H9 (cell line): ENCODE measurements around the gene ST6GAL1. TPM values are rescaled to one million over a fixed set of nuclear protein-coding genes. Genes with fewer than 3 reads are reported as not detected.
A peak's percentile ranks its signal among the peaks of the same experiment; 100 is the strongest.

Experiments used
- DNase-seq: peaks from one replicate; pipeline ENCODE4 v3.0.0-alpha.2; 2017
- H2AFZ ChIP-seq: one replicate; pipeline ENCODE4 v1.6.1; 2013; ENCODE audit warnings: mild to moderate bottlenecking, low read length, control low read depth, moderate library complexity
- H2AK5ac ChIP-seq: 2 replicates; pipeline ENCODE4 v1.6.1; 2013; ENCODE audit warnings: low read length, control low read depth, mixed read lengths; ENCODE audit not compliant: insufficient read length
- H2BK120ac ChIP-seq: one replicate; pipeline ENCODE4 v1.6.1; 2013; ENCODE audit warnings: low read depth, mild to moderate bottlenecking, low read length, control low read depth, inconsistent platforms; ENCODE audit not compliant: poor library complexity, severe bottlenecking
- H2BK12ac ChIP-seq: 2 replicates; pipeline ENCODE4 v1.6.1; 2013; ENCODE audit warnings: low read length, control low read depth, mixed read lengths, low read depth; ENCODE audit not compliant: insufficient read length
- H2BK15ac ChIP-seq: 2 replicates; pipeline ENCODE4 v1.6.1; 2013; ENCODE audit warnings: low read depth, low read length, control low read depth
- H2BK20ac ChIP-seq: one replicate; pipeline ENCODE4 v1.6.1; 2013; ENCODE audit warnings: low read depth, mild to moderate bottlenecking, low read length, control low read depth, inconsistent platforms; ENCODE audit not compliant: poor library complexity, severe bottlenecking
- H2BK5ac ChIP-seq: 2 replicates; pipeline ENCODE4 v1.6.1; 2013; ENCODE audit warnings: low read length, control low read depth, mixed read lengths; ENCODE audit not compliant: insufficient read length
- H3K14ac ChIP-seq: 2 replicates; pipeline ENCODE4 v1.6.1; 2013; ENCODE audit warnings: low read length, control low read depth; ENCODE audit not compliant: insufficient read depth
- H3K18ac ChIP-seq: 2 replicates; pipeline ENCODE4 v1.6.1; 2013; ENCODE audit warnings: low read depth, mild to moderate bottlenecking, mixed read lengths, low read length, control low read depth; ENCODE audit not compliant: insufficient read length
- H3K23ac ChIP-seq: 2 replicates; pipeline ENCODE4 v1.6.1; 2013; ENCODE audit warnings: low read length, control low read depth, mixed read lengths, low read depth; ENCODE audit not compliant: insufficient read length
- H3K23me2 ChIP-seq: 2 replicates; pipeline ENCODE4 v1.6.1; 2013; ENCODE audit warnings: low read depth, mild to moderate bottlenecking, mixed read lengths, low read length, control low read depth; ENCODE audit not compliant: insufficient read length, poor library complexity, severe bottlenecking
- H3K27ac ChIP-seq: 2 replicates; pipeline ENCODE4 v1.5.1; 2013; ENCODE audit warnings: low read length, control low read depth, mixed read lengths, low read depth; ENCODE audit not compliant: insufficient read length
- H3K27me3 ChIP-seq: 2 replicates; pipeline ENCODE4 v1.6.1; 2013; ENCODE audit warnings: low read length, control low read depth, inconsistent platforms; ENCODE audit not compliant: insufficient read depth
- H3K4ac ChIP-seq: 2 replicates; pipeline ENCODE4 v1.6.1; 2013; ENCODE audit warnings: low read depth, mild to moderate bottlenecking, control low read depth, inconsistent platforms, low read length, moderate library complexity
- H3K4me1 ChIP-seq: 2 replicates; pipeline ENCODE4 v1.6.1; 2013; ENCODE audit warnings: low read length, control low read depth, inconsistent platforms; ENCODE audit not compliant: insufficient read depth
- H3K4me2 ChIP-seq: 2 replicates; pipeline ENCODE4 v1.6.1; 2013; ENCODE audit warnings: low read length, control low read depth, mixed read lengths; ENCODE audit not compliant: insufficient read length, insufficient read depth
- H3K56ac ChIP-seq: 2 replicates; pipeline ENCODE4 v1.6.1; 2013; ENCODE audit warnings: low read depth, mild to moderate bottlenecking, mixed read lengths, low read length, control low read depth; ENCODE audit not compliant: insufficient read length
- H3K79me1 ChIP-seq: 2 replicates; pipeline ENCODE4 v1.6.1; 2013; ENCODE audit warnings: low read depth, mild to moderate bottlenecking, moderate library complexity, low read length, control low read depth, inconsistent platforms; ENCODE audit not compliant: insufficient read depth, poor library complexity, severe bottlenecking
- H3K79me2 ChIP-seq: 2 replicates; pipeline ENCODE4 v1.6.1; 2013; ENCODE audit warnings: low read length, control low read depth, inconsistent platforms; ENCODE audit not compliant: insufficient read depth
- H3K9ac ChIP-seq: 2 replicates; pipeline ENCODE4 v1.6.1; 2013; ENCODE audit warnings: low read length, control low read depth, mixed read lengths; ENCODE audit not compliant: insufficient read length; ENCODE audit errors: extremely low read depth
- H3K9me3 ChIP-seq: one replicate; pipeline ENCODE4 v1.6.1; 2013; ENCODE audit warnings: low read depth, low read length, inconsistent platforms; ENCODE audit not compliant: control insufficient read depth
- H3T11ph ChIP-seq: one replicate; pipeline ENCODE4 v1.6.1; 2013; ENCODE audit warnings: mild to moderate bottlenecking, low read length, control low read depth, inconsistent platforms
- H4K20me1 ChIP-seq: one replicate; pipeline ENCODE4 v1.6.1; 2013; ENCODE audit not compliant: control insufficient read depth, insufficient read length, insufficient read depth
- H4K5ac ChIP-seq: 2 replicates; pipeline ENCODE4 v1.6.1; 2013; ENCODE audit warnings: low read depth, mild to moderate bottlenecking, mixed read lengths, low read length, control low read depth; ENCODE audit not compliant: insufficient read length
- H4K8ac ChIP-seq: replicated peaks from 2 replicates; pipeline ENCODE4 v1.6.1; 2013; ENCODE audit warnings: low read length, control low read depth, mixed read lengths, low read depth; ENCODE audit not compliant: insufficient read length
- H4K91ac ChIP-seq: 2 replicates; pipeline ENCODE4 v1.6.1; 2013; ENCODE audit warnings: low read depth, mild to moderate bottlenecking, moderate library complexity, mixed read lengths, low read length, control low read depth; ENCODE audit not compliant: insufficient read length
- H3K27ac Mint-ChIP-seq, 3 experiments: 2 replicates in 2 of 3; 3 replicates in 1 of 3; pipeline ENCODE4 v1.8.0; 2020 to 2021; ENCODE audit warnings: mixed read lengths in 3 of 3, mild to moderate bottlenecking in 1 of 3, moderate library complexity in 1 of 3
- H3K27me3 Mint-ChIP-seq: 2 replicates; pipeline ENCODE4 v1.8.0; 2021; ENCODE audit warnings: low read depth, mild to moderate bottlenecking, moderate library complexity, mixed read lengths
- H3K36me3 Mint-ChIP-seq, 3 experiments: 2 replicates in 2 of 3; 3 replicates in 1 of 3; pipeline ENCODE4 v1.8.0; 2020 to 2021; ENCODE audit warnings: low read depth in 3 of 3, mixed read lengths in 3 of 3; ENCODE audit not compliant: insufficient read depth in 1 of 3
- H3K4me1 Mint-ChIP-seq, 2 experiments: 2 replicates each; pipeline ENCODE4 v1.8.0; 2020; ENCODE audit warnings: mixed read lengths in 2 of 2
- H3K4me3 Mint-ChIP-seq, 2 experiments: 2 replicates in 1 of 2; 3 replicates in 1 of 2; pipeline ENCODE4 v1.8.0; 2020 to 2021; ENCODE audit warnings: mild to moderate bottlenecking in 2 of 2, mixed read lengths in 2 of 2, moderate library complexity in 1 of 2
- H3K9me3 Mint-ChIP-seq, 2 experiments: 2 replicates in 1 of 2; 3 replicates in 1 of 2; pipeline ENCODE4 v1.8.0; 2020; ENCODE audit warnings: mild to moderate bottlenecking in 2 of 2, mixed read lengths in 2 of 2, moderate library complexity in 1 of 2
- total RNA-seq: library from RNA; stranded (reverse); gene quantifications from 2 replicates; pipeline ENCODE4 v1.2.1, GENCODE V29; 2021
- TF ChIP-seq, protein P1 (sequence below): fragments of 200-600 bp; sonication (generic); conservative IDR thresholded peaks from 3 replicates; pipeline ENCODE4 v1.8.0; 2021; ENCODE audit warnings: antibody characterized with exemption, mild to moderate bottlenecking

Gene ST6GAL1
- total RNA-seq, 1 experiment from 2014 or later: 139 TPM

DNA sequence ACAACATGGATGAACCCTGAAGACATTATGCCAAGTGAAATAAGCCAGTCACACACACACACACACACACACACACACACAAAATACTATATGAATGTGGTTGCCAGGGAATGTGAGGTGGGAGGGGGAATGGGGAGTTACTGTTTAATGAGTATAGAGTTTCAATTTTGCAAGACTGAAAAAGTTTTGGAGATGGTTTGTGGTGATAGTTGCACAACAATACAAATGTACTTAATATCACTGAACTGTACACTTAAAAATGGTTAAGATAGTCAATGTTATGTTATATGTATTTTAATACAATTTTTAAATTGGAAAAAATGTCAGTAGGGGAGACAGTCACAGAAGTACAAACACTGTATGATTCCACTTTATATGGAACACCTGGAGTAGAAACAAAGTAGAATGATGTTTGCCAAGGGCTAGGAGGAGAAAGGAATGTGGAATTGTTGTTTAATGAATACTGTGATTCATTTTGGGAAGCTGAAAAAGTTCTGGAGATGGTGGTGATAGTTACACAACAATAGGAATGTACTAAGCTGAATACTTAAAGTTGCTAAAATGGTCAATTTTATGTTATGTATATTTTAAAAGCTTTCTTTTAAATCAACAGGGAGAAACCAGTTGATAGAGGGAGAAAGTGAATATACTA is 132.3 kb downstream of the ST6GAL1 start:
- Histone ChIP-seq H2BK15ac (no peak overlapping the region), H4K8ac (no peak overlapping the region), H4K91ac (no peak overlapping the region), H2BK20ac (no peak overlapping the region), H4K5ac (no peak overlapping the region), H3K79me2 (no peaks in the 10 kb centered on the region), H3K9me3 (peaks cover 7% of the 10 kb centered on the region), H3K4me1 (peaks cover 14% of the 10 kb centered on the region; the same call in 1 of the 2 replicates), H3K56ac (peak overlapping the region; percentile 55), H3K9ac (no peak overlapping the region), H3K14ac (no peak overlapping the region), H2AK5ac (no peak overlapping the region), H3K23ac (no peak overlapping the region), H3K18ac (no peak overlapping the region), H4K20me1 (no peaks in the 10 kb centered on the region), H3K79me1 (no peaks in the 10 kb centered on the region), H3K27me3 (no peaks in the 10 kb centered on the region), H3K4me2 (no peak overlapping the region), H2BK120ac (no peak overlapping the region), H3T11ph (no peak overlapping the region), H2BK12ac (no peak overlapping the region), H3K4ac (no peak overlapping the region), H3K23me2 (no peaks in the 10 kb centered on the region), H3K27ac (no peak overlapping the region), H2AFZ (no peak overlapping the region), H2BK5ac (no peak overlapping the region)
- Mint-ChIP-seq H3K9me3 (peaks cover 8 to 13% of the 10 kb centered on the region in 2 experiments), H3K4me1 (peaks cover 38 to 39% of the 10 kb centered on the region in 2 experiments), H3K27ac (peak overlapping the region; percentile 10 to 95 (median 82); a peak in 3 of 7 replicates), H3K4me3 (no peak overlapping the region; a peak in 1 of 5 replicates), H3K36me3 (peaks cover 41 to 73% (median 57%) of the 10 kb centered on the region in 3 experiments), H3K27me3 (no peaks in the 10 kb centered on the region; the same call in 1 of the 2 replicates)
- TF ChIP-seq, protein P1, sequence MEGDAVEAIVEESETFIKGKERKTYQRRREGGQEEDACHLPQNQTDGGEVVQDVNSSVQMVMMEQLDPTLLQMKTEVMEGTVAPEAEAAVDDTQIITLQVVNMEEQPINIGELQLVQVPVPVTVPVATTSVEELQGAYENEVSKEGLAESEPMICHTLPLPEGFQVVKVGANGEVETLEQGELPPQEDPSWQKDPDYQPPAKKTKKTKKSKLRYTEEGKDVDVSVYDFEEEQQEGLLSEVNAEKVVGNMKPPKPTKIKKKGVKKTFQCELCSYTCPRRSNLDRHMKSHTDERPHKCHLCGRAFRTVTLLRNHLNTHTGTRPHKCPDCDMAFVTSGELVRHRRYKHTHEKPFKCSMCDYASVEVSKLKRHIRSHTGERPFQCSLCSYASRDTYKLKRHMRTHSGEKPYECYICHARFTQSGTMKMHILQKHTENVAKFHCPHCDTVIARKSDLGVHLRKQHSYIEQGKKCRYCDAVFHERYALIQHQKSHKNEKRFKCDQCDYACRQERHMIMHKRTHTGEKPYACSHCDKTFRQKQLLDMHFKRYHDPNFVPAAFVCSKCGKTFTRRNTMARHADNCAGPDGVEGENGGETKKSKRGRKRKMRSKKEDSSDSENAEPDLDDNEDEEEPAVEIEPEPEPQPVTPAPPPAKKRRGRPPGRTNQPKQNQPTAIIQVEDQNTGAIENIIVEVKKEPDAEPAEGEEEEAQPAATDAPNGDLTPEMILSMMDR: no peak
- no peak for DNase-seq
